Measurements from ENCODE around the gene RPAP3. TPM values are rescaled to one million over a fixed set of nuclear protein-coding genes. Genes with fewer than 3 reads are reported as not detected.

The RPAP3 gene
- total and polyA plus RNA-seq, 9 of the 15 experiments (the other 6 are each of a cell fraction or from before 2014, with no cell fraction given) = 40.0 to 92.1 (median 54.1) TPM

GRCh38 chr12:47611906-47612305 is 93.9 kb downstream of the RPAP3 start (continued):
- TF ChIP-seq CHD7 (IDR thresholded peaks at IDR 0.05; ENCODE audit: low read depth, low read length) (no peak), POLR3G (IDR thresholded peaks at IDR 0.05; ENCODE audit: extremely low read depth, insufficient read length, insufficient replicate concordance) (no peak), MYC (IDR thresholded peaks at IDR 0.05; ENCODE audit: low read depth, low read length) (no peak), MYC (CRISPR knock-in tag; IDR thresholded peaks at IDR 0.05; ENCODE audit: borderline replicate concordance, low read depth) (no peak)

Other genes starting within 250 kb of the RPAP3 start
- 0.04 TPM in 1 of 2 replicates, not detected in the other for gene ENDOU, start 19.5 kb upstream of the RPAP3 start, total RNA-seq (2014; rRNA removed)
- not detected in 2 replicates for gene ENDOU, start 19.5 kb upstream of the RPAP3 start, total RNA-seq (2014; rRNA removed; fragmentation: Illumina TruSeq; extraction: Trizol)
- not detected in 2 replicates for gene ENDOU, start 19.5 kb upstream of the RPAP3 start, total RNA-seq (2015; rRNA removed; fragmentation: Illumina TruSeq; extraction: Trizol)
- not detected in 2 replicates for gene ENDOU, start 19.5 kb upstream of the RPAP3 start, total RNA-seq (2021)
- gene ENDOU, start 19.5 kb upstream of the RPAP3 start, polyA plus RNA-seq (2011; rRNA removed) = 0.03 TPM in 1 of 2 replicates, not detected in the other
- gene ENDOU, start 19.5 kb upstream of the RPAP3 start, polyA plus RNA-seq (2014; fragmentation: Illumina TruSeq; extraction: Trizol) = not detected in 2 replicates
- not detected for gene ENDOU, start 19.5 kb upstream of the RPAP3 start, polyA plus RNA-seq (2014; fragmentation: Nextera tagmentation; extraction: Ambion mirVana)
- not detected in 2 replicates for gene ENDOU, start 19.5 kb upstream of the RPAP3 start, polyA plus RNA-seq (2014; rRNA removed)
- 0.45 and 0.78 TPM in 2 replicates for gene RAPGEF3, start 52.9 kb upstream of the RPAP3 start, total RNA-seq (2014; rRNA removed)
- 0.15 and 0.16 TPM in 2 replicates for gene RAPGEF3, start 52.9 kb upstream of the RPAP3 start, total RNA-seq (2014; rRNA removed; fragmentation: Illumina TruSeq; extraction: Trizol)
- 0.15 and 0.33 TPM in 2 replicates for gene RAPGEF3, start 52.9 kb upstream of the RPAP3 start, total RNA-seq (2015; rRNA removed; fragmentation: Illumina TruSeq; extraction: Trizol)
- 0.78 and 1.3 TPM in 2 replicates for gene RAPGEF3, start 52.9 kb upstream of the RPAP3 start, total RNA-seq (2021)
- 0.38 and 0.61 TPM in 2 replicates for gene RAPGEF3, start 52.9 kb upstream of the RPAP3 start, polyA plus RNA-seq (2011; rRNA removed)
- 0.37 and 0.43 TPM in 2 replicates for gene RAPGEF3, start 52.9 kb upstream of the RPAP3 start, polyA plus RNA-seq (2014; fragmentation: Illumina TruSeq; extraction: Trizol)
- under 1 TPM in 1 of 2 experiments, not detected in 1; 0.03 TPM for gene RAPGEF3, start 52.9 kb upstream of the RPAP3 start, polyA plus RNA-seq (2014; fragmentation: Nextera tagmentation; extraction: Ambion mirVana)
- 0.44 and 1.1 TPM in 2 replicates for gene RAPGEF3, start 52.9 kb upstream of the RPAP3 start, polyA plus RNA-seq (2014; rRNA removed)
- gene SLC48A1, start 67.2 kb upstream of the RPAP3 start, total RNA-seq (2014; rRNA removed) = 16.3 and 25.4 TPM in 2 replicates
- gene SLC48A1, start 67.2 kb upstream of the RPAP3 start, total RNA-seq (2014; rRNA removed; fragmentation: Illumina TruSeq; extraction: Trizol) = 13.1 and 18.3 TPM in 2 replicates
- 16.1 and 16.2 TPM in 2 replicates for gene SLC48A1, start 67.2 kb upstream of the RPAP3 start, total RNA-seq (2015; rRNA removed; fragmentation: Illumina TruSeq; extraction: Trizol)
- gene SLC48A1, start 67.2 kb upstream of the RPAP3 start, total RNA-seq (2021) = 37.5 and 41.9 TPM in 2 replicates
- gene SLC48A1, start 67.2 kb upstream of the RPAP3 start, polyA plus RNA-seq (2011; rRNA removed) = 10.7 and 15.7 TPM in 2 replicates
- gene SLC48A1, start 67.2 kb upstream of the RPAP3 start, polyA plus RNA-seq (2014; fragmentation: Illumina TruSeq; extraction: Trizol) = 28.6 and 30.4 TPM in 2 replicates
- gene SLC48A1, start 67.2 kb upstream of the RPAP3 start, polyA plus RNA-seq (2014; fragmentation: Nextera tagmentation; extraction: Ambion mirVana) = 10 to 100 TPM; 23.5 to 26.9 TPM
- gene SLC48A1, start 67.2 kb upstream of the RPAP3 start, polyA plus RNA-seq (2014; rRNA removed) = 18.7 and 23.6 TPM in 2 replicates
- gene HDAC7, start 113.9 kb upstream of the RPAP3 start, total RNA-seq (2014; rRNA removed) = 38.4 and 57.4 TPM in 2 replicates
- 22.2 and 30.2 TPM in 2 replicates for gene HDAC7, start 113.9 kb upstream of the RPAP3 start, total RNA-seq (2014; rRNA removed; fragmentation: Illumina TruSeq; extraction: Trizol)
- gene HDAC7, start 113.9 kb upstream of the RPAP3 start, total RNA-seq (2015; rRNA removed; fragmentation: Illumina TruSeq; extraction: Trizol) = 26.7 and 28.2 TPM in 2 replicates
- 119 and 129 TPM in 2 replicates for gene HDAC7, start 113.9 kb upstream of the RPAP3 start, total RNA-seq (2021)
- gene HDAC7, start 113.9 kb upstream of the RPAP3 start, polyA plus RNA-seq (2011; rRNA removed) = 31.1 and 33.7 TPM in 2 replicates
- 71.9 and 82.7 TPM in 2 replicates for gene HDAC7, start 113.9 kb upstream of the RPAP3 start, polyA plus RNA-seq (2014; fragmentation: Illumina TruSeq; extraction: Trizol)
- 1 to 10 TPM; 2.5 to 3.8 TPM for gene HDAC7, start 113.9 kb upstream of the RPAP3 start, polyA plus RNA-seq (2014; fragmentation: Nextera tagmentation; extraction: Ambion mirVana)
- 78.0 and 82.7 TPM in 2 replicates for gene HDAC7, start 113.9 kb upstream of the RPAP3 start, polyA plus RNA-seq (2014; rRNA removed)
- gene VDR, start 199.0 kb upstream of the RPAP3 start, total RNA-seq (2014; rRNA removed) = 2.2 and 2.7 TPM in 2 replicates
- 1.8 and 1.9 TPM in 2 replicates for gene VDR, start 199.0 kb upstream of the RPAP3 start, total RNA-seq (2014; rRNA removed; fragmentation: Illumina TruSeq; extraction: Trizol)
- 1.2 TPM in 2 replicates for gene VDR, start 199.0 kb upstream of the RPAP3 start, total RNA-seq (2015; rRNA removed; fragmentation: Illumina TruSeq; extraction: Trizol)
- 4.2 and 4.8 TPM in 2 replicates for gene VDR, start 199.0 kb upstream of the RPAP3 start, total RNA-seq (2021)
- gene VDR, start 199.0 kb upstream of the RPAP3 start, polyA plus RNA-seq (2011; rRNA removed) = 1.1 and 2.4 TPM in 2 replicates
- gene VDR, start 199.0 kb upstream of the RPAP3 start, polyA plus RNA-seq (2014; fragmentation: Illumina TruSeq; extraction: Trizol) = 4.0 and 4.3 TPM in 2 replicates
- gene VDR, start 199.0 kb upstream of the RPAP3 start, polyA plus RNA-seq (2014; fragmentation: Nextera tagmentation; extraction: Ambion mirVana) = under 1 TPM; 0.61 to 0.62 TPM
- 1.8 and 2.0 TPM in 2 replicates for gene VDR, start 199.0 kb upstream of the RPAP3 start, polyA plus RNA-seq (2014; rRNA removed)

All from K562 (cell line).